Stimulated activated CD8-positive, alpha-beta memory T cell treated with anti-CD3 and anti-CD28 coated beads, Interleukin-4, amount 100 ng/mL, for 1 hour (primary cell): ENCODE measurements around the gene OMP.
"Not testable (repeated sequence)": the region's sequence is repeated elsewhere in the genome, so short reads cannot be mapped to it uniquely, and the experiment has no call there.

Experiments
- DNase-seq, 2 donors: peaks; one replicate each; pipeline ENCODE4 v3.0.0-alpha.2; 2020; ENCODE audit warnings: low read depth in 2 of 2, low spot score in 1 of 2

OMP gene

GRCh38 chr11:77086521-77087472 lies 15.8 kb upstream of the OMP start:
- DNase-seq: no peak

GRCh38 chr11:77087723-77088225 lies 14.9 kb upstream of the OMP start:
- DNase-seq: no peak

GRCh38 chr11:77088236-77089003 lies 14.2 kb upstream of the OMP start:
- no peak for DNase-seq

GRCh38 chr11:77089004-77089545 lies 13.6 kb upstream of the OMP start:
- DNase-seq: no peak

GRCh38 chr11:77090046-77090372 lies 12.6 kb upstream of the OMP start:
- no peak for DNase-seq

- DNase-seq: no peak
Measured at GRCh38 chr11:77090373-77091111, 12.1 kb upstream of the OMP start.

- DNase-seq: peak; percentile 54 to 68
Measured at GRCh38 chr11:77091146-77091940, 11.3 kb upstream of the OMP start.

GRCh38 chr11:77092382-77092781 lies 10.3 kb upstream of the OMP start:
- DNase-seq: no peak

GRCh38 chr11:77093056-77093891 lies 9.4 kb upstream of the OMP start:
- DNase-seq: no peak

- DNase-seq: no peak
Measured at GRCh38 chr11:77093987-77094840, 8.4 kb upstream of the OMP start.

GRCh38 chr11:77094841-77095365 lies 7.7 kb upstream of the OMP start:
- no peak for DNase-seq

GRCh38 chr11:77095551-77096490 lies 6.8 kb upstream of the OMP start:
- no peak for DNase-seq

- no peak for DNase-seq
Measured at GRCh38 chr11:77096591-77097019, 6.0 kb upstream of the OMP start.

GRCh38 chr11:77097180-77097579 lies 5.5 kb upstream of the OMP start:
- DNase-seq: not testable (repeated sequence)

- no peak for DNase-seq
Measured at GRCh38 chr11:77100166-77101042, 2.2 kb upstream of the OMP start.

- DNase-seq: no peak
Measured at GRCh38 chr11:77101043-77101537, 1.6 kb upstream of the OMP start.
